Uterine smooth muscle cell (primary cell): ENCODE measurements around the gene MUL1. TPM values are rescaled to one million over a fixed set of nuclear protein-coding genes. Genes with fewer than 3 reads are reported as not detected.

Experiments
- total RNA-seq: library from RNA; depleted of rRNA; stranded (reverse); fragments of >200 nt; gene quantifications from 2 replicates; pipeline ENCODE4 v1.2.3, GENCODE V29; 2014

MUL1 gene, protein sequence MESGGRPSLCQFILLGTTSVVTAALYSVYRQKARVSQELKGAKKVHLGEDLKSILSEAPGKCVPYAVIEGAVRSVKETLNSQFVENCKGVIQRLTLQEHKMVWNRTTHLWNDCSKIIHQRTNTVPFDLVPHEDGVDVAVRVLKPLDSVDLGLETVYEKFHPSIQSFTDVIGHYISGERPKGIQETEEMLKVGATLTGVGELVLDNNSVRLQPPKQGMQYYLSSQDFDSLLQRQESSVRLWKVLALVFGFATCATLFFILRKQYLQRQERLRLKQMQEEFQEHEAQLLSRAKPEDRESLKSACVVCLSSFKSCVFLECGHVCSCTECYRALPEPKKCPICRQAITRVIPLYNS
- 25.7 and 30.1 TPM in 2 replicates for total RNA-seq

DNA sequence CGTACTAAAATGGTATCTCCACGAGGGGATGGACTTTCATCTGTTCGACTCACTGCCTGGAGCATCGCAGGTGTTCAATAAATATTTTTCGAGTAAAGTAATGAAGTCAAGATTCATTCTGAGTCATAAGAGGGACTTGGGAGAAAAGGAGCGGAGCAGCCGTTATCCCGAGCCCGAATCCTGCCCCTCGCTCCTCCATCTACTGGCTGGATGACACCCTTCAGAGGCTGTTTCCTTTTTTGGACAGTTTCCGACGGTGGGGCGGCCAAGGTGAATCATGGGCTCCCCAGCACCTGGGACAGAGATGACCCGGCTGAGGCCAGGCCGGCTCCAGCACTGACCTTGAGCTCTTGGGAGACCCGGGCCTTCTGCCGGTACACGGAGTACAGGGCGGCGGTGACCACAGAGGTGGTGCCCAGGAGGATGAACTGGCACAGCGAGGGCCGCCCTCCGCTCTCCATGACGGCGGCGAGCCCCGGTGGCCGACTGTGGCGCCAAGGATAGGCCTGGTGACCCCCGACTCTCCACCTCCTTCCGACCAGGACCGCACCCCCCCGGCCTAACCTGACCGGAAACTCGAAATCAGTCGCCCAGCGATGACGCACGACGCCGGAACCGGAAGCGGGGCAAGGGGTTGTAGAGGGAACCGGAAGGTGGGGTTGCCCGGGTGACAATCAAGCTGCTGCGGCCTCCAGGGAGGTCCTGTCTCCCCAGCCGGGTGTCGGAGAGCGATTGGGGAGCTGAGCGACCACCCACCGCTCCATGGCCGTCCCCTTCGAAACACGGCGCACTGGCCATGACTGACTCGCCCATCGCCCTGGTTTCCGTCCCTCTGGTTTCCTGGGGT lies at the start of gene MUL1:
MUL1 (minus strand) TSS at position 588 of the 847 bp plus-strand sequence; CDS start at position 461, 127 bp downstream.

DNA sequence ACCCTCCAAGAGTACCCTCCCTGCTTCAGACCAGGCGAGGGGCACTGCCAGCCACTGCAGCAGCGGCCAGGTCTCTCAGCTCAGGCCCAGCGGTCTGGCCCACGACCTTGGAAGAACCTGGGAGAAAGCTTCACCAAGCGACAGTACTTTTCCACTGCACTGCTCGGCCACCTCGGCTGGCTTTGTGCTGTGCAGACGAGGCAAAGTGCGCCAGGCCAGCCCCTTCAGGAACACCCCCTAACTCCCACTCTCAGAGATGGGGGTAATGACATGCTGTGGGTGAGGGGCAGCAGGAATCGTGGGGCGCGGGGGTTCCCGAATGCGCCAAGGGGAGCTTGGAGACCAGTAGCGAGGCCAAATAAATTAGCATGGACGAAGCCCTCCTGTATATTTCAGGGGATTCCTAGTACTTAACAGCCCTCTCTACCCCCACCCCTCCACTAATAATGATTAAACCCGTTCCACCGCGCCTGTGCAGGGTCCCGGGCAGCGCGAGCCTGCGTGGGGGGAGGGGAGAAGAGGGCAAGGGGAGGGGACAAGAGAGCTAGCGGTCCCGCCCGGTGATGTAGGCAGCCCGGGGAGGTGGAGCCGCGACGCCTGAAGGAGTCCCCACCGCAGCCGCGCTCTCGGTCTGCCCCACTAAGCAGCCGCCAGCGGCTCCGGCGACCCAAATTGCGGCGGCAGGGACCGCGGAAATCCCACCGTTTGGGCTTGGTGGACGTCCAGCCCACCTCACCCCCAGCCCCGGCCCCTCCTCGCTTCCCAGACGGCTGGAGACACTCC lies 44.2 kb upstream of the MUL1 start, which contains the start of gene FAM43B:
FAM43B (plus strand) TSS at position 629 of the 783 bp plus-strand sequence. CDS start 401 bp downstream, outside the sequence.

DNA sequence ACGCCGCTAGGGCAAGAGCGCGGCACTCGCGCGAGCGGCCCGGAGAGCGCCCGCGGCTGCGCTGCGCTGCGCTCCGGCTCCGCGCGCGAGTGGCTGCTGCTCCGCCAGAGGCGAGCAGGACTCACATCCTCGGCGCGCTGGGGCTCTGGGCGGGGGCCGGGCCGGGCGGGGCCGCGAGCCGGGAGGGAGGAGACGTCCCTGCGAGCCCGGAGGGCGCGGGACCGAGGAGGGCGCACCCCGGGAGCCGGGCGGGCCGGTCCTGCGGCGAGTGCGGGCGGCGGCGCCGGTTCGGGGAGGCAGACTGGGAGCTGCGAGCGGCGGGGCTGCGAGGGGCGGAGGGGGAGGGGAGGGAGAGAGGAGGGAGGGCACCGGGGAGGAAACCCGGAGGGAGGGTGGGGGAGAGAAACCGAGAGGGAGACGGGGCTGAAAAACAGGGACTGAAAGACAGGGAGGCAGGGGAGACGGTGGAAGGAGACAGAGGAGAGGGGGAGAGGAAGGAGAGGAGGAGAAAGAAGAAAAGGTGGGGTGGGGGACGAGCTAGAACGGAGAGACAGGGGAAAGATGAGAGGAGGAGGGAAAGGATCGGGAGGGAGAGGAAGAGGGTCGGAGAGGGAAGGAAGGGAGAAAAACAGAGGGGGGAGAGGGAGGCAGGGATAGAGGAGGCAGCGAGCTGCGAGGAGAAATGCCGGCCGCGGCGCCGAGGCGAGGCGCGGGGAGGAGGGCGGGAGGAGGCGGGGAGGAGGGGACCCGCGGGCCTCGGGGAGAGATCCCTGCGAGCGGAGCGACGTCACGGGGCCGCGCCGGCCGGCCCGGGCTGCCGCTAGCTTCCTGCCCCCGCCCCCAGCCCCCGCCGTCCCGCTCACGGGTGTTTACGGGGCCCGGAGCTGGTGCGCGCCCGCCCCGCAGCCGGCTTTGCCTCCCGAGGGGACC lies 22.2 kb downstream of the MUL1 start, which contains the start of gene CAMK2N1:
CAMK2N1 (minus strand) TSS at position 684 of the 930 bp plus-strand sequence. CDS start 831 bp downstream, outside the sequence.

Other genes starting within 250 kb of the MUL1 start
- gene VWA5B1, start 217.3 kb downstream of the MUL1 start, total RNA-seq = not detected in 2 replicates
- gene CAMK2N1, start 21.9 kb downstream of the MUL1 start, total RNA-seq = 21.5 and 28.9 TPM in 2 replicates
- under 0.01 TPM in 2 replicates for gene FAM43B, start 44.4 kb upstream of the MUL1 start, total RNA-seq
- 1.2 and 4.0 TPM in 2 replicates for gene CDA, start 80.9 kb upstream of the MUL1 start, total RNA-seq
- gene PINK1, start 125.3 kb upstream of the MUL1 start, total RNA-seq = 99.3 and 101 TPM in 2 replicates
- gene DDOST, start 153.2 kb upstream of the MUL1 start, total RNA-seq = 254 and 375 TPM in 2 replicates
- gene KIF17, start 209.9 kb upstream of the MUL1 start, total RNA-seq = 2.7 and 4.6 TPM in 2 replicates
- gene SH2D5, start 224.6 kb upstream of the MUL1 start, total RNA-seq = 23.7 and 29.5 TPM in 2 replicates